Endothelial cell of umbilical vein (primary cell): ENCODE results near the gene GBX2. TPM values are rescaled to one million over a fixed set of nuclear protein-coding genes. Genes with fewer than 3 reads are reported as not detected.

ENCODE experiments used
- BruUV-seq: library from RNA; stranded (reverse); fragments of 400-500 nt; replicated peaks from 2 replicates; lab custom pipeline; 2021; lab: Mats Ljungman, UMichigan
- CTCF ChIA-PET: fragments of 300-600, 350-600 bp; sonication (Branson Sonifier 250); formaldehyde crosslinking; loops from one replicate; lab custom pipeline; 2021; ENCODE audit warnings: antibody characterized with exemption, inconsistent platforms; lab: Charles Lee
- POLR2A ChIA-PET: fragments of 300-600, 350-600 bp; sonication (Branson Sonifier 250); formaldehyde crosslinking; loops from one replicate; lab custom pipeline; 2021; ENCODE audit warnings: antibody characterized with exemption, inconsistent platforms; lab: Charles Lee
- DNase-seq: peaks from one replicate; pipeline ENCODE4 v3.0.0-alpha.2; 2011; ENCODE audit warnings: low read depth, low spot score
- FAIRE-seq: peaks from 2 replicates; lab custom pipeline; 2011; peaks lifted over from hg19 to GRCh38; lab: Jason Lieb, UNC
- H2AFZ ChIP-seq: 2 replicates; pipeline ENCODE4 v1.6.0; 2012; ENCODE audit warnings: low read depth, low read length, control low read depth, inconsistent platforms
- H3K27ac ChIP-seq: 2 replicates; pipeline ENCODE4 v1.5.1; 2011; ENCODE audit warnings: low read depth, mild to moderate bottlenecking, control low read depth, low read length, moderate library complexity; ENCODE audit not compliant: insufficient read depth
- H3K27me3 ChIP-seq, 2 experiments: 2 replicates each; pipeline versions ENCODE4 v1.6.0 to v1.6.1; 2011; ENCODE audit warnings: low read length in 2 of 2, mixed read lengths in 1 of 2; ENCODE audit not compliant: control insufficient read depth in 2 of 2, insufficient read depth in 2 of 2
- H3K36me3 ChIP-seq, 2 experiments: 2 replicates in 1 of 2; 3 replicates in 1 of 2; pipeline ENCODE4 v1.5.1; 2011; ENCODE audit warnings: low read length in 2 of 2, mild to moderate bottlenecking in 1 of 2, moderate library complexity in 1 of 2; ENCODE audit not compliant: control insufficient read depth in 2 of 2, insufficient read depth in 2 of 2; ENCODE audit errors: extremely low read depth in 1 of 2
- H3K4me1 ChIP-seq: 3 replicates; pipeline ENCODE4 v1.5.1; 2011; ENCODE audit warnings: mild to moderate bottlenecking, low read length; ENCODE audit not compliant: control insufficient read depth, insufficient read depth; ENCODE audit errors: extremely low read depth
- H3K4me2 ChIP-seq: 2 replicates; pipeline ENCODE4 v1.6.1; 2011; ENCODE audit warnings: low read length, control low read depth, mixed read lengths; ENCODE audit not compliant: insufficient read depth
- H3K4me3 ChIP-seq, 3 experiments: fragments of 200-600 bp in 1 of 3; sonication (generic), shearing (Covaris generic) in 1 of 3; replicated peaks in 1 of 3; 2 replicates each; pipeline ENCODE4 v1.5.1; 2011 to 2016; ENCODE audit warnings: control low read depth in 3 of 3, low read length in 3 of 3, mild to moderate bottlenecking in 2 of 3, inconsistent platforms in 1 of 3, low read depth in 1 of 3, moderate library complexity in 1 of 3; ENCODE audit not compliant: insufficient read depth in 1 of 3
- H3K79me2 ChIP-seq: 2 replicates; pipeline ENCODE4 v1.6.0; 2012; ENCODE audit warnings: low read length, inconsistent platforms; ENCODE audit not compliant: control insufficient read depth, insufficient read depth
- H3K9ac ChIP-seq: replicated peaks from 2 replicates; pipeline ENCODE3; 2011; ENCODE audit warnings: low read length, control low read depth; ENCODE audit not compliant: insufficient read depth; ENCODE audit errors: extremely low read depth
- H3K9me1 ChIP-seq: replicated peaks from 3 replicates; pipeline ENCODE4 v1.6.0; 2011; ENCODE audit warnings: mild to moderate bottlenecking, low read length; ENCODE audit not compliant: control insufficient read depth, insufficient read depth; ENCODE audit errors: extremely low read depth
- H3K9me3 ChIP-seq: replicated peaks from 2 replicates; pipeline ENCODE4 v1.5.1; 2012; ENCODE audit warnings: low read length, inconsistent platforms; ENCODE audit not compliant: control insufficient read depth, insufficient read depth
- H4K20me1 ChIP-seq: replicated peaks from 2 replicates; pipeline ENCODE3; 2011; ENCODE audit warnings: mild to moderate bottlenecking, low read length; ENCODE audit not compliant: control insufficient read depth, insufficient read depth; ENCODE audit errors: extremely low read depth
- EZH2 ChIP-seq: IDR thresholded peaks from 2 replicates; pipeline ENCODE4 v1.6.1; 2012; ENCODE audit warnings: borderline replicate concordance, low read depth, mild to moderate bottlenecking, moderate library complexity, low read length, inconsistent platforms; ENCODE audit not compliant: severe bottlenecking
- FOS ChIP-seq: IDR thresholded peaks from 2 replicates; pipeline ENCODE4 v1.6.1; 2011; ENCODE audit warnings: mild to moderate bottlenecking, low read length, moderate library complexity, borderline replicate concordance; ENCODE audit not compliant: insufficient read depth
- GATA2 ChIP-seq: IDR thresholded peaks from 2 replicates; pipeline ENCODE4 v1.7.0; 2011; ENCODE audit warnings: low read depth, mild to moderate bottlenecking, moderate library complexity, mixed read lengths, low read length; ENCODE audit not compliant: insufficient read length, insufficient read depth
- JUN ChIP-seq: IDR thresholded peaks from 2 replicates; pipeline ENCODE4 v1.6.1; 2011; ENCODE audit warnings: borderline replicate concordance, low read depth; ENCODE audit not compliant: insufficient read length, insufficient read depth
- MYC ChIP-seq: IDR thresholded peaks from one replicate; pipeline ENCODE4 v1.6.1; 2011; ENCODE audit warnings: mild to moderate bottlenecking, low read depth, low read length
- POLR2A ChIP-seq: IDR thresholded peaks from 2 replicates; pipeline ENCODE4 v1.6.1; 2012; ENCODE audit warnings: low read depth, mild to moderate bottlenecking, control low read depth, low read length
- POLR2AphosphoS5 ChIP-seq: IDR thresholded peaks from 2 replicates; pipeline ENCODE4 v1.6.1; 2012; ENCODE audit warnings: low read depth, mild to moderate bottlenecking, control low read depth, low read length, moderate library complexity; ENCODE audit not compliant: insufficient read depth
- dilution Hi-C: fragments of 300-500 bp; cut with MboI; formaldehyde crosslinking; loops from one replicate; pipeline ENCODE4 v1.15.0; 2019; ENCODE audit warnings: low sequenced_read_pairs; ENCODE audit not compliant: extremely low pct_ligation_motif_present
- intact Hi-C: fragments of 100-400 bp; cut with micrococcal nuclease; formaldehyde crosslinking; loops from one replicate; pipeline ENCODE4 v1.10.0; 2022
- polyA plus RNA-seq, 4 experiments: library from polyadenylated mRNA; depleted of rRNA in 3 of 4; stranded (reverse) in 3 of 4; unstranded in 1 of 4; fragments of >200 nt; gene quantifications; 2 replicates each; pipeline versions ENCODE4 v1.2.1 to v1.2.3, GENCODE V29; 2011 to 2012; ENCODE audit warnings: missing spikeins in 1 of 4
- total RNA-seq: library from RNA; stranded (reverse); gene quantifications from 2 replicates; pipeline ENCODE4 v1.2.3, GENCODE V29; 2021
- TF ChIP-seq, protein P1 (sequence below): IDR thresholded peaks from 2 replicates; pipeline ENCODE4 v1.6.1; 2011; ENCODE audit not compliant: insufficient read depth, insufficient read length
- TF ChIP-seq, protein P2 (sequence below), 2 donors: IDR thresholded peaks; 1 replicate in 1 of 2; 2 replicates in 1 of 2; pipeline ENCODE4 v1.5.1; 2011; ENCODE audit warnings: low read length in 2 of 2, mild to moderate bottlenecking in 2 of 2, moderate library complexity in 2 of 2, control low read depth in 1 of 2, inconsistent platforms in 1 of 2, low read depth in 1 of 2; ENCODE audit not compliant: insufficient read depth in 1 of 2; ENCODE audit errors: extremely low read depth in 1 of 2

The GBX2 gene
- total and polyA plus RNA-seq, 2 donors (not counting 3 experiments of a cell fraction or from before 2014, with no cell fraction given), result 3.0 to 3.6 TPM

DNA sequence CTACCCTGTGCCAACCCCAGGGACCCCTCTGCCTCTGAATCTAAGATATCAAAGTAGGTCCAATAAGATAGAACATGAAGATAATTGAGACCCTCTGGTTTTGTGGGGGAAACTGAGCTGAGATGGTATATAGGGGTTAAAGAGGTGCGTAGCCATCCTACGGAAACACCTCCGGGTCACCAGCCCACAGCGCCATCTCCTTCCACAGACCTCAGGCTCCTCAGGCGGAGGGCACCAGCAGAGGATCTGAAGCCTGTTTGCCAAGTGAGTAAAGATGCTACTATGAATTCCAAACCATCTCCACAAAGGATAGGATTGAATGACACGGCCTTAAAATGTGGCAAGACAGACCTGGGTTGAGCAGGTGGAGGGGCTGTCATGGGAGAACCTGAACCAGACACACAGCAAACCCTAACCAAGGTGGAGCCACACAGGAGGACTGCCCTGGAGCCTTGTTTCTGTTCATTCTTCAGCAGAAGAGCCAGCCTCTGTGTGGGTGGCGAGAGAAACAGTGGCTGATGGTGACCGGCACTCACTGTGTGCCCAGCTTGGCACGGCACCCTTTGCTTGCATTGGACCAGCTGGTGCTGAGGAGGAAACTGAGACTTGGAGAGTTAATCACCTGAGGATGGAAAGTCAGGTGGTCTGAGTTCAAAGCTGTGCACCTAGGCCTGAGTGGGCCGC lies 10.2 kb downstream of the GBX2 start:
- DNase-seq (no peak), FAIRE-seq (no peak)
- Histone ChIP-seq H3K4me2 (no peak overlapping the region), H3K9me1 (no peaks in the 10 kb centered on the region), H3K79me2 (no peaks in the 10 kb centered on the region), H3K9me3 (no peaks in the 10 kb centered on the region), H2AFZ (no peak overlapping the region), H3K27me3 (peaks cover 0 to 16% of the 10 kb centered on the region in 2 experiments), H3K4me3 (no peak overlapping the region), H4K20me1 (no peaks in the 10 kb centered on the region), H3K4me1 (no peaks in the 10 kb centered on the region), H3K9ac (no peak overlapping the region), H3K36me3 (no peaks in the 10 kb centered on the region), H3K27ac (no peak overlapping the region)
- ChIA-PET CTCF (interaction anchor here (1.4 kb wide), 1 partner anchor 23 kb away, joined by 5 read pairs; no protein-coding TSS in a partner anchor), POLR2A (no interaction called here)
- TF ChIP-seq, protein P1, sequence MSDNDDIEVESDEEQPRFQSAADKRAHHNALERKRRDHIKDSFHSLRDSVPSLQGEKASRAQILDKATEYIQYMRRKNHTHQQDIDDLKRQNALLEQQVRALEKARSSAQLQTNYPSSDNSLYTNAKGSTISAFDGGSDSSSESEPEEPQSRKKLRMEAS, result no peak
- no TSS peak for BruUV-seq
- intact Hi-C loops, result no loop called here
- dilution Hi-C loops, result no loop called here

DNA sequence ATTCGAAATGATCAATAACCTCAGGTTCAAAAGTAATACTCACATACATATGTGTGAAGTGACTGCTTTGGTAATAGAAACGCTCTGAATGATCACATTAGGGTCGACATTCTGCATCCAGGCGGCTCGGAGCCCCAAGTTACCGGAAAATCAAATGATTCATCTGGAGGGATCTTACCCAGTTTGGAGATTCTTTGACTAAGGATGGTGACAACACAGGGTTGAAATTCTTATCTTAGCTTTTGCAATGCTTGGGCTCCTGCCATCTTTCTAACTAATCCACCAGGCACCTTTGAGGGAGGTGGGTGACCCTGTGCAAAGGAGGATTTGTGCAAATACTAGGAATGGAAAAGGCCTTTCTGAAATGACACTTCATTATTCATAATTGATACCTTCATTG lies 10.8 kb downstream of the GBX2 start:
- no TSS peak for BruUV-seq
- POLR2A ChIA-PET, result no interaction called here
- TF ChIP-seq POLR2A (no peak), GATA2 (no peak), EZH2 (no peak), FOS (no peak), MYC (no peak), POLR2AphosphoS5 (no peak), JUN (no peak)
- TF ChIP-seq, protein P2, sequence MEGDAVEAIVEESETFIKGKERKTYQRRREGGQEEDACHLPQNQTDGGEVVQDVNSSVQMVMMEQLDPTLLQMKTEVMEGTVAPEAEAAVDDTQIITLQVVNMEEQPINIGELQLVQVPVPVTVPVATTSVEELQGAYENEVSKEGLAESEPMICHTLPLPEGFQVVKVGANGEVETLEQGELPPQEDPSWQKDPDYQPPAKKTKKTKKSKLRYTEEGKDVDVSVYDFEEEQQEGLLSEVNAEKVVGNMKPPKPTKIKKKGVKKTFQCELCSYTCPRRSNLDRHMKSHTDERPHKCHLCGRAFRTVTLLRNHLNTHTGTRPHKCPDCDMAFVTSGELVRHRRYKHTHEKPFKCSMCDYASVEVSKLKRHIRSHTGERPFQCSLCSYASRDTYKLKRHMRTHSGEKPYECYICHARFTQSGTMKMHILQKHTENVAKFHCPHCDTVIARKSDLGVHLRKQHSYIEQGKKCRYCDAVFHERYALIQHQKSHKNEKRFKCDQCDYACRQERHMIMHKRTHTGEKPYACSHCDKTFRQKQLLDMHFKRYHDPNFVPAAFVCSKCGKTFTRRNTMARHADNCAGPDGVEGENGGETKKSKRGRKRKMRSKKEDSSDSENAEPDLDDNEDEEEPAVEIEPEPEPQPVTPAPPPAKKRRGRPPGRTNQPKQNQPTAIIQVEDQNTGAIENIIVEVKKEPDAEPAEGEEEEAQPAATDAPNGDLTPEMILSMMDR (IDR thresholded peaks at IDR 0.05; ENCODE audit: extremely low read depth in 1 of 2, insufficient read depth in 1 of 2, low read depth in 1 of 2, low read length in 2 of 2), result no peak
- TF ChIP-seq, protein P1, result no peak
- CTCF ChIA-PET, result no interaction called here
- DNase-seq (no peak), FAIRE-seq (no peak)
- Histone ChIP-seq H3K9ac (no peak overlapping the region), H3K27me3 (peaks cover 0 to 16% of the 10 kb centered on the region in 2 experiments), H3K9me3 (no peaks in the 10 kb centered on the region), H4K20me1 (no peaks in the 10 kb centered on the region), H3K4me1 (no peaks in the 10 kb centered on the region), H3K36me3 (no peaks in the 10 kb centered on the region), H3K4me2 (no peak overlapping the region), H3K27ac (no peak overlapping the region), H3K9me1 (no peaks in the 10 kb centered on the region), H2AFZ (no peak overlapping the region), H3K4me3 (no peak overlapping the region), H3K79me2 (no peaks in the 10 kb centered on the region)
- intact Hi-C loops, result no loop called here
- dilution Hi-C loops, result no loop called here
